NCI-H1417 (cell line): Measurements from ENCODE around the gene CELA1.
"Not testable (repeated sequence)": the region's sequence is repeated elsewhere in the genome, so short reads cannot be mapped to it uniquely, and the experiment has no call there.

Source experiments
- DNase-seq, 3 experiments: peaks; one replicate each; lab custom pipeline; 2025; lab: John Stamatoyannopoulos, UW

Gene CELA1

DNA sequence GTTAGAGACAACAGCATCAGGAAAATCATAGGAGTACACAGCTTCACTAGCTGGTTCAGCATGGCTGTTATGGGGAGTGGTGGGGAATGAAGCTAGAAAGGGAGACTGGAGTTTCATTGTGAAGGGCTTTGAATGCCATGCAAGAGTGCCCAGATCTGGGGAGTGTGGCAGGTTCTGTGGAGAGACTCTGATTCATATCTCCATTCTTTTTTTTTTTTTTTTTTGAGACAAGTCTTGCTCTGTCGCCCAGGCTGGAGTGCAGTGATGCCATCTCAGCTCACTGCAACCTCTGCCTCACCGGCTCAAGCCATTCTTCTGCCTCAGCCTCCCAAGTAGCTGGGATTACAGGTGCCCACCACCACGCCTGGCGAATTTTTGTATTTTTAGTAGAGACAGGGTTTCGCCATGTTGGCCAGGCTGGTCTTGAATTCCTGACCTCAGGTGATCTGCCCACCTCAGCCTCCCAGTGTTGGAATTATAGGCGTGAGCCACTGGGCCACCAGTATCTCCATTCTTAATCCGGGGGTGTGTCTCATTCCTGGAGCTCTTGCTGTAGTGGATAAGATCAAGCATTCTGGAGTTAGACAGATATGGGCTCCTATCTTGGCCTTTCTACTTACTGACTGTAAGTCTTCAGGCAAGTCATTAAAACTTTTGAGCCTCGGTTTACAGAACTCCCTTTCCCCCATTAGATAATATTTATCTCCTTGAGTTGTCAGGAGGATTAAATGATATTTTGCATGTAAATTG, 28.2 kb downstream of the CELA1 start:
- DNase-seq: not testable (repeated sequence)

DNA sequence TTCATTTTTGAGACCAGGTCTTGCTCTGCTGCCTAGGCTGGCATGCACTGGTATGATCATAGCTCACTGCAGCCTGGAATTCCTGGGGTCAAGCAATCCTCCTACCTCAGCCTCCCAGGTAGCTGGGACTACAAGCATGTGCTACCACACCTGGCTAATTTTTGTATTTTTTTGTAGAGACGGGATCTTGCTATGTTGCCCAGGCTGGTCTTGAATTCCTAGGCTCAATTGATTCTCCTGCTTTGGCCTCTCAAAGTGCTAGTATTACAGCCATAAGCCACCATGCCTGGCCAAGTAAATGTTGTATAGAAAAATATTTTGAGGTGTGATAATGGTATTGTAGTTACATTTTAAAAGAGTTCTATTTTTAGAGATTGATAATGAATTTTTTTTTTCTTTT, 35.1 kb downstream of the CELA1 start:
- DNase-seq: no peak

DNA sequence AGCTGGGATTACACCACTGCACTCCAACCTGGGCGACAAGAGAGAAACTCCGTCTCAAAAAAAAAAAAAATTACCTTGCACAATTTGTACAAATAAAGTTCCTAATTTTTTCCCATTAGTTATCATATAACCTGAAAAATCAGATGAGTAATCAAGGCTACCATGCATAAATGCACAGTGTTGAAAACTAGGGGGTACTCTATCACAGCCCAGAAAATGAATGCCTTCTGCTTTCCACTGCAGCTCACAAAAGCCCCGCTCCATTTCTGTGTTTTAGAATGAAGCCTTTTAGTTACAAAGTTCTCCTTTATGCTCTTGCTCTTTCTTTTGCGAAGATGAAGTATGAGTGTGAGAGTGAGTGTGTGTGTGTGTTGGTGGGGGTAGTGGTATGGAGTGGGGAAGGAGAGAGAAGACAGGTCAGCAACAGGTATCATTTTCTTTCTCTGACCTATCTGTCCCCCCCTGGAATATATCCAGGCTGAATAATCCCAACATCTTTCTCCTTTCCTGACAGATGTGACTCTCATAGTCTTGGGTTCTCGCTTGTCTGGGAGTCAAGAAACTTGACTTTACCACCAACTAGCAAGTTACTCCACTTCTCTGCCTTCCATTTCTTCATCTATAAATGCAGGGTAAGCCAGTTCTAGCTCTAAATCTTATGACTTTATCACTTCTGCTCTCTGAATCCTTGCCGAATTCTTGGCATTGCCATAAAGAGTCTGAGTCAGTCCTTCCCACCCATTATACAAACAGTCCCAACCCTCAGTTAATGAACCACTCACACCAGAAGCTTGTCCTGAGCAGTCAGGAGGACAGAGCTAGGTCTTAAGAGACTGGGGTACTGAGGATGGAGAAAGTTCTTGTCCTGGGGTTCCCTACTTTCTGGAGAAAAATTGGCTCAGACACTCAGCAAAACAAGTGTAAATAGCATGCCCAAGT, 38.6 kb downstream of the CELA1 start:
- DNase-seq: no peak

DNA sequence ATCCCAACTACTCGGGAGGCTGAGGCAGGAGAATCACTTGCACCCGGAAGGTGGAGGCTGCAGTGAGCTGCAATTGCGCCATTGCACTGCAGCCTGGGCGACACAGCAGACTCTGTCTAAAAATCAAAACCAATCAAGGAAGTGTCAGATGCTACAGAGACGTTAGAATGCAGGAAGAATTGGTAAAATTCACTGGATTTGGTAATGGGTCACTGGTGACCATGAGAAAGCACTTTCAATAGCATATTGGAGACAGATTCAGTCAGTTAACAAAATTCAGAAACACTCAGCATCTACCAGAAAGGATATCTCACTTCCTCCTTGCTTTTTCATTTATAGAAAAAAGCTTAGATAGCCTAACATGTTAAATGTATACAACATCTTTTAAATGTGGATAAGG, 40.0 kb downstream of the CELA1 start:
- DNase-seq: no peak

DNA sequence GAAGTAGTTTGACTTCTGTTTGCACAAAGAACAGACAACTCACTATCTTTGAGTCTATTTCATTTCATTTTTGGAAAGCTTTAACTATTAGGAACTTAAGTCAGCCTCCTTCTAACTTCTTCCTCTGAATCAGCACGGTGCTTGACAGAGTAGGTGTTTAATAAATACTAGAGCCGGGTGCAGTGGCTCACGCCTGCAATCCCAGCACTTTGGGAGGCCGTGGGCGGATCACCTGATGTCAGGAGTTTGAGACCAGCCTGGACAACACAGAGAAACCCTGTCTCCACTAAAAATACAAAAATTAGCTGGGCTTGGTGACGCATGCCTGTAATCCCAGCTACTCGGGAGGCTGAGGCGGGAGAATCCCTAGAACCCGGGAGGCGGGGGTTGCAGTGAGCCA, 45.7 kb downstream of the CELA1 start:
- not testable (repeated sequence) for DNase-seq

DNA sequence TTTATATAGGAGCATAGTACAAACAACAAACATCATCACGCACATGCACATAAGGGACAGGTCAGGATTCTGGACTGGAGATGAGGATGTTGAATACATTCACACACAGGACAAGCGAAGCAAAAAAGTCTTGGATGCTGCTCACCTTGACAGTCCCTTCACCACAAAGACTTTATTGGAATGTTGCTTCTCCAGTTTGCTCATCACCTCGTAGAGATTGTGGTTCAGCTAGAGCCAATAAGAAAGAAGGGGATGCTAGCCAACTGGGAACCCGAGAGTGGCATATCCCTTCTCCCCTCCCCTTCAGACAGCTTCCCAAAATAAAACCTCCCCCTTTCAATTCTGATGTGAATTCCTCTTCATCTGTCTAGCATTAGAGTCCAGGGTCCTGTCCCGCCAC, 50.8 kb downstream of the CELA1 start:
- no peak for DNase-seq

DNA sequence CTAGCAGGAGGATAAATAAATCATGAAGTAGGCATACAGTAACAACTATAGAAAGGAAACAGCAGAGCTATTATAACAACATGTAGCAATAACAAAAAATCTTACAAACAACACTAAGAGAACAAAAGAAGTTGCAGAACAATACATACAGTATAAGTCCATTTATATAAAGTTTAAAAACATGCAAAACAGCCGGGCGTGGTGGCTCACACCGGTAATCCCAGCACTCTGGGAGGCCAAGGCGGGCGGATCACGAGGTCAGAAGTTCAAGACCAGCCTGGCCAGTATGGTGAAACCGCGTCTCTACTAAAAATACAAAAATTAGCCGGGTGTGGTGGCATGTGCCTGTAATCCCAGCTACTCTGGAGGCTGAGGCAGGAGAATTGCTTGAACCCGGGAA, 52.4 kb downstream of the CELA1 start:
- not testable (repeated sequence) for DNase-seq

DNA sequence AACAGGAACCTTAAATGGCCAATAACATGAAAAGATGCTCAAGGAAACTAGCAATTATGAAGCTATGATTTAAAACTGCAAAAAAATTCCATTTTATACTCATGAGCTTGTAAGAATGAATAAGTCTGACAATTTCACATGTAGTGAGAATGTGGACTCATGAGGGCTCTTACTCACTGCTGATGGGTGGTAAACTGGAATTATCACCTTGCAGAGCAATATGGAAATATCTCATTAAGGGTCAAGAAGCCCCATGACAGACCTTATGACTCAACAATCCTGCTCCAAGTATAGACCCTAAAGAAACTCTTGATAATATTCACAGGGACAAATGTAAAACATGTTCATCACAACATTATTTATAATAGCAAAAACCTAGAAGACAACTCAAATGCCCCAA, 52.8 kb downstream of the CELA1 start:
- no peak for DNase-seq

DNA sequence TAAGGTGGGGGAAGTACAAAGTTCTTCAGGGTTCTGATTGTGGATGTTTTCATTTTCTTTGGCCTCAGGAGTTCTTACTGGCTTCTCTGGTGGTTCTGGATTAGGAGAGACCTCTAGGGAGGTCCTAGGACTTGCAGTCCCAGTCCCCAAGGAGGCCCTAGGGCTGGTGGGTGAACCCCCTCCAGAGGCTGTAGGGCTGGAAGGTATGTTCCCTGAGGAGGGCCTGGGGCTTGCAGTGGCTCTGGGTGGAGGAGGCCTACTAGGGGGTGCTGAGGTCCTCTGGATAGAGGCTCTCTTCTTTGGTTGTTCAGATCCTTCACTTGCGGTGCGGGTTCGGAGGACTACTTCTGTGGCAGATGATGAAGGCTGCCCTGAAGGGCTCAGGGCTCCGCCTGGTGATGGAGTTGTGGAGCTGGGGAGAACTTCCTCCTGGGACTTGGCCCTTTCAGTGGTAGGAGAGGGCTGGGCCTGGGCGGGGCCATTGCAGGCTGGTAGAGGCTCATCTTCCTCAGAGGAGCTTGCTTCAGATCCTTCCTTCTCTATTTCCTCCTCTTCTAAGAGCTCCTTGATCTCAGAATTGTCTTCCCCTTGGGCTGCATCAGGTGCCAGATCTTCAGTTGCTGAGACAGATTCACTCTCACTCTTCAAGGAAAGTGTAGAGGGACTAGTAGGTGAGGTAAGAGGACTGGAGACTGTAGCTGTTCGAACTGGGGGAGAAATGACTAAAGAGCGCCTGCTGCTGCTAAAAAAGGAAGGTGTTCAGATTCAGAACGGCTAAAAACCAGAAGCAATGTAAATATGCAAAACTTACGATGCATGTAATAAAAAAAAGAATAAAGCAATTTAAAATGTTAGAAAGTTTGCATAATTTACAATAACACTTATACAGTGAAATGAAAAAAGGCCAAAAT, 54.6 kb downstream of the CELA1 start:
- not testable (repeated sequence) for DNase-seq

DNA sequence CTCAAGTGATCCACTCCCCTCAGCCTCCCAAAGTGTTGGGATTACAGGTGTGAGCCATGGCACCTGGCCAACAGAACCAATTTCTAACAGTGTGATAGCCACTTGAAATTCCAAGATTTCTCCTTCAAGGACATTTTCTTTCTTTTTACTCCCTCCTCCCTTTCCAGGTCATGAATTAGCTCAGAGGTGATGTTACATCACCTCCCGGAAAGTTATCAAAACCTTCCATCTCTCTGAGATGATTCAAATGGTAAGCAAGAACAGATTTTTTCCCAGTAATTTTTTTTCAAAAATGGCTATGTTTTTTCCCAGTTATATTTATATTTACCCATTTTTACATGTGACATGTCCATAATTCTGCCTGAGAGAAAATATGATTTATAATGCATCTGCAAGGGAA, 60.6 kb downstream of the CELA1 start:
- no peak for DNase-seq

DNA sequence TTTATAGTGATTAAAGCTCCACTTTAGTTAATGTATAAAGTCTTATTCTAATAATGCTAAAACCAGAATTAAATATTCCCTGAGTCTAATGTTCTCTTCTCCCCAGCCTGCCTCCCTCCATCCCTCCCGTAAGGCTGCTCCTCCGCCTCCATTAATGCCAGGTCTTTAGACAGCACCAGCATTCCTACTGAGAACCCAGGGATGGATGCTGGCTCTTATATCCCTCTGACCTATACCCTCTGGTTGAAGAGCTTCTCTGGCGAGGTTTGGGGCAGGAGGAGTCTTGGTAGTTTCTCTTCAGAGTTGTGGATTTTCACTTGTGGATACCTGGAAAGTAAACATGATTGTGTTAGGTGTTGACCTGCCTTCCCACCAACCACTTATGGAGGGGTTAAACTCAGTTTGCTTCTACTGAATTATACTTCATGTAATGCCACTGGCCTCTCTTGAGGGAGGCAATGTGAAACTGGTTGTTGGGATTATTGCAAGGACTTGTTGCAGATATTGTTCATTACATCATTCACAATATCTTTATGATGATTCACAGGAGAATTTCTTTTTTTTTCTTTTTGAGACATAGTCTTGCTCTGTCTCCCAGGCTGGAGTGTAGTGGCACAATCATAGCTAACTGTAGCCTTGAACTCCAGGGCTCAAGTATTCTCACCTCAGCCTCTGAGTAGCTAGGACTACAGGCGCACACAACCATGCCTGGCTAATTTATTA, 65.1 kb downstream of the CELA1 start:
- DNase-seq: no peak
